IMR-90 (cell line): ENCODE measurements around the gene EPHA6.

ENCODE experiments used
- FOS ChIP-seq: fragments of 150-350 bp; IDR thresholded peaks from 2 replicates; pipeline ENCODE4 v1.6.1; 2016; ENCODE audit warnings: low read depth, low read length
- POLR2A ChIP-seq: IDR thresholded peaks from 2 replicates; pipeline ENCODE4 v1.6.1; 2012; ENCODE audit warnings: mild to moderate bottlenecking, low read depth, low read length
- TF ChIP-seq, protein P1 (sequence below): conservative IDR thresholded peaks from 2 replicates; pipeline ENCODE4 v1.5.1; 2012; ENCODE audit warnings: mild to moderate bottlenecking, low read depth, low read length, improper control_type of control experiment
- TF ChIP-seq, protein P2 (sequence below): fragments of 150-350 bp; IDR thresholded peaks from 2 replicates; pipeline ENCODE4 v1.6.1; 2017; ENCODE audit warnings: mild to moderate bottlenecking, antibody characterized with exemption, low read length, low read depth

- TF ChIP-seq FOS (no peak), POLR2A (no peak)
- TF ChIP-seq, protein P1, sequence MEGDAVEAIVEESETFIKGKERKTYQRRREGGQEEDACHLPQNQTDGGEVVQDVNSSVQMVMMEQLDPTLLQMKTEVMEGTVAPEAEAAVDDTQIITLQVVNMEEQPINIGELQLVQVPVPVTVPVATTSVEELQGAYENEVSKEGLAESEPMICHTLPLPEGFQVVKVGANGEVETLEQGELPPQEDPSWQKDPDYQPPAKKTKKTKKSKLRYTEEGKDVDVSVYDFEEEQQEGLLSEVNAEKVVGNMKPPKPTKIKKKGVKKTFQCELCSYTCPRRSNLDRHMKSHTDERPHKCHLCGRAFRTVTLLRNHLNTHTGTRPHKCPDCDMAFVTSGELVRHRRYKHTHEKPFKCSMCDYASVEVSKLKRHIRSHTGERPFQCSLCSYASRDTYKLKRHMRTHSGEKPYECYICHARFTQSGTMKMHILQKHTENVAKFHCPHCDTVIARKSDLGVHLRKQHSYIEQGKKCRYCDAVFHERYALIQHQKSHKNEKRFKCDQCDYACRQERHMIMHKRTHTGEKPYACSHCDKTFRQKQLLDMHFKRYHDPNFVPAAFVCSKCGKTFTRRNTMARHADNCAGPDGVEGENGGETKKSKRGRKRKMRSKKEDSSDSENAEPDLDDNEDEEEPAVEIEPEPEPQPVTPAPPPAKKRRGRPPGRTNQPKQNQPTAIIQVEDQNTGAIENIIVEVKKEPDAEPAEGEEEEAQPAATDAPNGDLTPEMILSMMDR = no peak
- TF ChIP-seq, protein P2, sequence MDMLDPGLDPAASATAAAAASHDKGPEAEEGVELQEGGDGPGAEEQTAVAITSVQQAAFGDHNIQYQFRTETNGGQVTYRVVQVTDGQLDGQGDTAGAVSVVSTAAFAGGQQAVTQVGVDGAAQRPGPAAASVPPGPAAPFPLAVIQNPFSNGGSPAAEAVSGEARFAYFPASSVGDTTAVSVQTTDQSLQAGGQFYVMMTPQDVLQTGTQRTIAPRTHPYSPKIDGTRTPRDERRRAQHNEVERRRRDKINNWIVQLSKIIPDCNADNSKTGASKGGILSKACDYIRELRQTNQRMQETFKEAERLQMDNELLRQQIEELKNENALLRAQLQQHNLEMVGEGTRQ = no peak
These were observed 229.0 kb downstream of the EPHA6 start for GRCh38 chr3:97043411-97043810.
